SK-N-SH (cell line): Measurements from ENCODE around the gene RPRML. TPM values are rescaled to one million over a fixed set of nuclear protein-coding genes. Genes with fewer than 3 reads are reported as not detected.

ENCODE experiments used
- CTCF ChIA-PET: fragments of 300-600, 350-600 bp; formaldehyde crosslinking; extraction: SDS; loops from one replicate; lab custom pipeline; 2021; lab: Yijun Ruan, JAX
- POLR2A ChIA-PET: fragments of 350-600 bp; sonication (Branson Sonifier 250); formaldehyde crosslinking; extraction: SDS; loops from one replicate; lab custom pipeline; 2020; ENCODE audit warnings: antibody characterized with exemption, inconsistent platforms; lab: Yijun Ruan, JAX
- DNase-seq: peaks from one replicate; pipeline ENCODE4 v3.0.0; 2012
- H2AFZ ChIP-seq: fragments of 200-600 bp; sonication (generic); 2 replicates; pipeline ENCODE4 v1.8.1; 2016; ENCODE audit warnings: antibody characterized with exemption, mild to moderate bottlenecking, low read depth
- H3F3A ChIP-seq: fragments of 200-600 bp; sonication (generic); replicated peaks from 2 replicates; pipeline ENCODE3; 2016; ENCODE audit warnings: antibody characterized with exemption, mild to moderate bottlenecking; ENCODE audit not compliant: insufficient read depth
- H3K27ac ChIP-seq, 2 experiments: fragments of 200-500 bp in 1 of 2; fragments of 200-600 bp in 1 of 2; sonication (Bioruptor generic) in 1 of 2; sonication (generic), shearing (Covaris generic) in 1 of 2; 2 replicates each; pipeline versions ENCODE4 v1.5.1 to v1.6.1; 2014 to 2016; ENCODE audit warnings: low read depth in 2 of 2, inconsistent platforms in 1 of 2, low read length in 1 of 2, mild to moderate bottlenecking in 1 of 2, mixed read lengths in 1 of 2
- H3K27me3 ChIP-seq: fragments of 200-600 bp; sonication (generic), shearing (Covaris generic); 2 replicates; pipeline ENCODE4 v1.6.1; 2016; ENCODE audit warnings: mixed run types; ENCODE audit not compliant: insufficient read depth
- H3K36me3 ChIP-seq, 2 experiments: fragments of 200-500 bp in 1 of 2; fragments of 200-600 bp in 1 of 2; sonication (Bioruptor generic) in 1 of 2; sonication (generic) in 1 of 2; replicated peaks in 1 of 2; 2 replicates each; pipeline versions ENCODE3 to v1.5.1; 2014 to 2016; ENCODE audit warnings: low read length in 1 of 2, mild to moderate bottlenecking in 1 of 2; ENCODE audit not compliant: insufficient read depth in 2 of 2, control insufficient read depth in 1 of 2
- H3K4me1 ChIP-seq, 2 experiments: fragments of 200-500 bp in 1 of 2; fragments of 200-600 bp in 1 of 2; sonication (Bioruptor generic) in 1 of 2; sonication (generic), shearing (Covaris generic) in 1 of 2; 2 replicates each; pipeline versions ENCODE4 v1.5.1 to v1.6.1; 2014 to 2016; ENCODE audit warnings: low read depth in 1 of 2, low read length in 1 of 2, mixed run types in 1 of 2; ENCODE audit not compliant: insufficient read depth in 2 of 2, control insufficient read depth in 1 of 2
- H3K4me2 ChIP-seq: fragments of 200-600 bp; sonication (generic), shearing (Covaris generic); 2 replicates; pipeline ENCODE4 v1.6.1; 2017; ENCODE audit warnings: mixed run types
- H3K4me3 ChIP-seq, 2 experiments: fragments of 200-500 bp in 1 of 2; fragments of 200-600 bp in 1 of 2; sonication (Bioruptor generic) in 1 of 2; sonication (generic), shearing (Covaris generic) in 1 of 2; 2 replicates each; pipeline versions ENCODE4 v1.5.1 to v1.8.1; 2014 to 2016; ENCODE audit warnings: low read depth in 2 of 2, inconsistent platforms in 1 of 2, low read length in 1 of 2, mild to moderate bottlenecking in 1 of 2, mixed read lengths in 1 of 2, moderate library complexity in 1 of 2
- H3K79me2 ChIP-seq: fragments of 200-600 bp; sonication (generic); 2 replicates; pipeline ENCODE4 v1.8.1; 2017; ENCODE audit warnings: mild to moderate bottlenecking; ENCODE audit not compliant: insufficient read depth
- H3K9ac ChIP-seq: fragments of 200-600 bp; sonication (generic); 2 replicates; pipeline ENCODE4 v1.6.1; 2017; ENCODE audit warnings: mixed run types
- H3K9me2 ChIP-seq: fragments of 200-600 bp; sonication (generic); 2 replicates; pipeline ENCODE4 v1.6.1; 2017; ENCODE audit warnings: mixed run types
- H3K9me3 ChIP-seq: fragments of 200-600 bp; sonication (generic); 2 replicates; pipeline ENCODE4 v1.6.1; 2017; ENCODE audit warnings: mixed run types, mild to moderate bottlenecking, moderate library complexity
- H4K20me1 ChIP-seq: fragments of 200-600 bp; sonication (generic); 2 replicates; pipeline ENCODE4 v1.6.1; 2017; ENCODE audit warnings: mild to moderate bottlenecking, mixed run types; ENCODE audit not compliant: insufficient read depth
- CHD2 ChIP-seq: fragments of 150-350 bp; IDR thresholded peaks from 2 replicates; pipeline ENCODE4 v1.6.1; 2018; ENCODE audit warnings: low read length; ENCODE audit not compliant: partially characterized antibody
- FOSL2 ChIP-seq: IDR thresholded peaks from 2 replicates; pipeline ENCODE4 v1.4.0; 2012; ENCODE audit warnings: low read depth, mild to moderate bottlenecking, moderate library complexity, borderline replicate concordance
- FOXJ3 ChIP-seq: sonication (generic); formaldehyde crosslinking; IDR thresholded peaks from 2 replicates; pipeline ENCODE4 v1.5.1; 2020; ENCODE audit warnings: mild to moderate bottlenecking, missing genetic modification reagents
- FOXM1 ChIP-seq: IDR thresholded peaks from 2 replicates; pipeline ENCODE4 v1.4.0; 2012; ENCODE audit warnings: low read depth, mild to moderate bottlenecking
- GATA2 ChIP-seq: sonication (generic); formaldehyde crosslinking; IDR thresholded peaks from 2 replicates; pipeline ENCODE4 v1.5.0; 2020; ENCODE audit warnings: mild to moderate bottlenecking, missing genetic modification reagents
- MAX ChIP-seq: IDR thresholded peaks from 2 replicates; pipeline ENCODE4 v1.4.0; 2012; ENCODE audit warnings: low read depth
- NRF1 ChIP-seq: IDR thresholded peaks from 2 replicates; pipeline ENCODE4 v1.6.1; 2012; ENCODE audit warnings: low read depth, mild to moderate bottlenecking, low read length
- RCOR1 ChIP-seq: fragments of 150-350 bp; IDR thresholded peaks from 2 replicates; pipeline ENCODE4 v1.6.1; 2017; ENCODE audit warnings: antibody characterized with exemption, low read length
- RFX5 ChIP-seq: IDR thresholded peaks from 2 replicates; pipeline ENCODE4 v1.6.1; 2012; ENCODE audit warnings: mild to moderate bottlenecking, improper control_type of control experiment, low read length
- RXRA ChIP-seq: IDR thresholded peaks from 2 replicates; pipeline ENCODE4 v1.4.0; 2012; ENCODE audit warnings: low read depth, mild to moderate bottlenecking, borderline replicate concordance
- TAF1 ChIP-seq: IDR thresholded peaks from 2 replicates; pipeline ENCODE4 v1.6.1; 2012; ENCODE audit warnings: low read depth, mild to moderate bottlenecking, low read length, moderate library complexity, borderline replicate concordance
- TEAD4 ChIP-seq: IDR thresholded peaks from 2 replicates; pipeline ENCODE4 v1.4.0; 2012; ENCODE audit warnings: mild to moderate bottlenecking, borderline replicate concordance; ENCODE audit not compliant: insufficient read depth
- USF2 ChIP-seq: fragments of 150-350 bp; IDR thresholded peaks from 2 replicates; pipeline ENCODE4 v1.6.1; 2017; ENCODE audit warnings: antibody characterized with exemption, low read length, low read depth, borderline replicate concordance
- WGBS: methylation state at CpG from one replicate; pipeline ENCODE4 v1.1.6; 2017; ENCODE audit warnings: low lambda C conversion rate; 5-methylcytosine and 5-hydroxymethylcytosine counted together
- polyA plus RNA-seq, 3 experiments: library from polyadenylated mRNA; depleted of rRNA; stranded (reverse); fragments of >200 nt; gene quantifications; 2 replicates each; pipeline ENCODE4 v1.2.3, GENCODE V29; 2012

The RPRML gene
- polyA plus RNA-seq, 1 of the 3 experiments (the other 2 are of a cell fraction) = not detected

- H3K9me2 ChIP-seq = no peaks in the 10 kb centered on the region
- H3K79me2 ChIP-seq = no peaks in the 10 kb centered on the region
- H3F3A ChIP-seq = no peaks in the 10 kb centered on the region
- no peaks in the 10 kb centered on the region for H3K36me3 ChIP-seq
- no peak for DNase-seq
- no peak overlapping the region for H3K9ac ChIP-seq
- ChIA-PET POLR2A (no interaction called here), CTCF (interaction anchor here (1.5 to 9.5 kb wide), 3 partner anchors 30 to 136 kb away, joined by 3 to 71 read pairs (median 4); no protein-coding TSS in a partner anchor)
- TF ChIP-seq FOXM1 (no peak), FOSL2 (no peak), TEAD4 (no peak), TAF1 (no peak), RCOR1 (no peak), NRF1 (no peak), MAX (no peak), RFX5 (no peak), GATA2 (CRISPR knock-in tag) (no peak), FOXJ3 (CRISPR knock-in tag) (no peak), CHD2 (no peak), RXRA (no peak), USF2 (no peak)
- H3K9me3 ChIP-seq = no peaks in the 10 kb centered on the region
- H4K20me1 ChIP-seq = no peaks in the 10 kb centered on the region
- no peak overlapping the region for H2AFZ ChIP-seq
- 56% methylated on average over 9 of the region's 10 CpGs for WGBS
- H3K27me3 ChIP-seq = no peaks in the 10 kb centered on the region
- no peak overlapping the region for H3K4me2 ChIP-seq
- H3K27ac ChIP-seq = no peak overlapping the region
- H3K4me3 ChIP-seq = no peak overlapping the region
- H3K4me1 ChIP-seq = no peaks in the 10 kb centered on the region; a peak in 1 of 4 replicates
Measured at GRCh38 chr17:46971647-46972300, 7.3 kb downstream of the RPRML start.

- Histone ChIP-seq H4K20me1 (no peaks in the 10 kb centered on the region), H3K27me3 (no peaks in the 10 kb centered on the region), H3K27ac (no peak overlapping the region), H3F3A (no peaks in the 10 kb centered on the region), H3K4me1 (no peaks in the 10 kb centered on the region; a peak in 1 of 4 replicates), H3K9ac (no peak overlapping the region), H3K4me2 (no peak overlapping the region), H3K79me2 (no peaks in the 10 kb centered on the region), H3K9me3 (no peaks in the 10 kb centered on the region), H3K36me3 (no peaks in the 10 kb centered on the region), H3K4me3 (no peak overlapping the region), H2AFZ (no peak overlapping the region), H3K9me2 (no peaks in the 10 kb centered on the region)
- no peak for TF ChIP-seq FOSL2
- TF ChIP-seq GATA2 (CRISPR knock-in tag) = no peak
- no peak for TF ChIP-seq RCOR1
- CTCF ChIA-PET = interaction anchor here (1.0 to 9.5 kb wide), 5 partner anchors 9 to 127 kb away, joined by 3 to 71 read pairs (median 4); no protein-coding TSS in a partner anchor
- POLR2A ChIA-PET = interaction anchor here (1.2 to 1.3 kb wide), 2 partner anchors 10 to 25 kb away, joined by 4 read pairs; no protein-coding TSS in a partner anchor
- no peak for DNase-seq
- WGBS = 87% methylated on average over 8 of the region's 8 CpGs
Measured at GRCh38 chr17:46968896-46969295, 10.2 kb downstream of the RPRML start.
